NCI-H2107 (cell line): ENCODE measurements around the gene MBNL1.

Experiments used
- DNase-seq: peaks from one replicate; lab custom pipeline; 2025; lab: John Stamatoyannopoulos, UW

Gene MBNL1, protein sequence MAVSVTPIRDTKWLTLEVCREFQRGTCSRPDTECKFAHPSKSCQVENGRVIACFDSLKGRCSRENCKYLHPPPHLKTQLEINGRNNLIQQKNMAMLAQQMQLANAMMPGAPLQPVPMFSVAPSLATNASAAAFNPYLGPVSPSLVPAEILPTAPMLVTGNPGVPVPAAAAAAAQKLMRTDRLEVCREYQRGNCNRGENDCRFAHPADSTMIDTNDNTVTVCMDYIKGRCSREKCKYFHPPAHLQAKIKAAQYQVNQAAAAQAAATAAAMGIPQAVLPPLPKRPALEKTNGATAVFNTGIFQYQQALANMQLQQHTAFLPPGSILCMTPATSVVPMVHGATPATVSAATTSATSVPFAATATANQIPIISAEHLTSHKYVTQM

DNA sequence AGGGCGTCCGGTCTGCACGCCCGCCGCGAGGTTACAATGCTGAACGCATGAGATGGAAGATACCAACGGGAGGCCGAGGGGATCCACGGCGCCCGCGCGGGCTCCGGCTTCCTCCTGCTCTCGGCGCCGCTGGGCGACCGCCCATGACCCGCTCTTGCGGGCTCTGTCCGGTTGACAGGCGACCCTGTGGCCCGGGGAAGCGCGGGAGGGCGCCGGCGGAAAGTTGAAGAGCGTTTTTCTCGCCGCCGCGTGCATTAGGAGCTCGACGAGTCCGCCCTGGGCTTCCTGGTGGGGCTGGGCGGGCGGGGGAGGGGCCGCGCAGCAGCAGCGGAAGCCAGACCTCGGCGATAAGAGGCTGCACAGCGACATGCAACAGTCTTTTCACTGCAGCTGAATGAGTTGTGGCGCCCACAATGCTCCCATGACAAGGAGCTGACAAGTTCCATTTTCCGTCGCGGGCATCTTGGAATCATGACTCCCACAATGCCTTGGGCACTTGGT is at the start of gene MBNL1:
MBNL1 (plus strand) TSS at position 375 of the 501 bp plus-strand sequence. CDS start 31,265 bp downstream, outside the sequence.
- DNase-seq = peak; percentile 60

DNA sequence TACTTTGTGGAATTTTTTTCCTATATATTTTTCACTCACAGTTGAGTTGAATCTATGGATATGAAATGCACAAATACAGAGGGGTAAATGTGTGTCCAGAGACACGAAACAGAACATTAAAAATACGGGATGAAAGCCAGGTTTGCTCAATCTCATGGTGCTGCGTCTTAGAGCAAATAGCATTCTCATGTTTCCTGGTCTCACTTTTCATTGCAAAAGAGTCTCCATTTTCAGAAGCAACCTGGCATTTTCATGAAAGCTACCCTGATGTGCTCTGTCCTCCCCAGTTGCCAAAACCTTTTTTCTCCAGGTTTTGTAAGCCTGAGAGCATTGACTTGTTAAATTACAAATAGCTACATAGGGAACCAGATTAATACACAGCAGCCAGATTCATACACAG is 49.5 kb upstream of the MBNL1 start:
- DNase-seq = no peak

DNA sequence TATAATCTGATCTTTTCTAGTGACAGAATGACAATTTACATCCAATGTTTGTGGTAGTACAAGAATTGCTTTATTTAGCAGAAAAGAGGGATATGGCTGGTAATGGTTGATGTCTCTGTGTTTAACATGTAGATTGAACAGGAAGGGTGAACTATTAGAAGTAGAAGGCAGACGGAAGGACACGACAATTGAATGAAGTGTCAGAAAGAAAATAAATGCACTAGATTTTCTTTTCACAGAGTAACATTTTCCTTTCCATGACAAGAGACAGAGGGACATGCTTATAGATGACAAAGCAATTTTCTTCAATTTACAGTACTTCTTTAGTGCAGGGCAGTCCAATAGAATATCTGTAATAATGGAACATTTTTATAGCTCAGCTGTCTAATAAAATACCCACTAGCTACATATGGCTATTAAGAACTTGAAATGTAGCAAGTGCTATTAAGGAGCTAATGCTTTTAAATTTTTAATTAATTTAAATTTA is 48.9 kb upstream of the MBNL1 start:
- DNase-seq = no peak

DNA sequence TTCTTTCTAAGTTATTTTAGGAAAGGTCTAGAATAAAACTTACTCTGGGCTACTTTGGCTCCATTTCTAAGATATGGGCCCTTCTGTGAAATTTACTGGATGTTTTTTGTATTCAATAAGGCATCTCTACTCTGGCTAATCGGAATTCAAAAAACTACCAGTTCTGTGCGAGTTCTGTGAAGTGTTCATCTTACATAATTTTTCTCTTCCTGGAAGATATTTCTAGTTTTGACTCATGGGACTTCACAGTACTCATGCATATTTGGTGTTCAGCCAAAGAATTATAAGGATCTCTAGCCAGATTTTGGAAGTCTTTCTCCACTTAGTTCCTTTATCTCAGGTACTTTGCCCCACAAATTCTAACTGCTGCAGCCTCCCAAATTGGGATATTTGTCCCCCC is 46.4 kb upstream of the MBNL1 start:
- DNase-seq = no peak

DNA sequence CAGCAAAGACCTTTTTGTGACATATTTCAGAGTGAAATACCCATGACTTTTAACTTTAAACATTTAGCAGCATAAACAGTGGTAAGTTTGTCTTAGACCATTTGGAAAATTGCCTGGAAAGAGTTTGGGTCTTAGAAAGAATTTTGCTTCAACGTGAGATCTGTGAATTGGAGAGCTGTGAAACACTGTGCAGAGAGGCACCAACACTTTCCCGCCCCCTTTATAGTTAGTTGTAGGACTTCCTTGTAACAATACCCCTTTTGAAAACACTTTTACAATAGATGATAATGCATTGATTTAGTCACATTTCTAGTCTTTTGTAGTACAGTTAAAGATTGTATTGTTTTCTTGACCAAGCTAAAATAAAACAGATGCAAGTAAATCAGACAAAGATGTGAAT is 43.5 kb upstream of the MBNL1 start:
- no peak for DNase-seq

DNA sequence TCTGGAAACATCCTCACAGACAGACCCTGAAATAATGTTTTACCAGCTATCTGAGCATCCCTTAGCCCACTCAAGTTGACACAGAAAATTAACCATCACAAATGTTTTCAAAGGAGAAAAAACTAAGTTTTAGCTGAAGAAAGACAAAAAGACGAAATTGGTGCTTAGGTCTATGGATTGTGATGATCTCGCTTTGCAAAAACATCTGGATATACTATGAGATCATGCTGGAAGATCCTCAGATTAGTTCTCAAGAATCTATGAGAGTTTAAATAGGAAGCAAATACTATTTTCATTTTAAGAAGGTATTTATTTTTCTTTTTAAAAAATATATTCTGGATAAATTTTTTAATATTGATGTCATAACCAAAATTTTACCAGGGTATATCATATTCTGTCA is 42.6 kb upstream of the MBNL1 start:
- no peak for DNase-seq

DNA sequence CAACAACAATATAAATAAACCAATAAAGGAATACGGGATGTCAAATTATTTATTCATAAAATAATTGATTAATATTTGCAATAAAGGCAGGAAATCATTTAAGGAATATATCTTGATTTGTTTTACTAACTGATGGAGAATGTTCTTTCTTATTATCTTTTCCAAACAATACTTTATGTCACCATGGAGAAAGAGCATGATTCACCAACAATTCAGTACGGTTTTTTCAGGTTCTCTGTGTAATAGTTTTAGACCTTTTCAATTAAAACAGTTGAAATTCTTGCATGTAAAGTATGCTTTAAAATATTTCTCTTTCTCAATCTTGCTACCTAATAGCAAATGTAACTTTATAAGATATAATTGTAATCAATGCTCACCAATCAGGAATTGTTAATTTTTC is 41.7 kb upstream of the MBNL1 start:
- no peak for DNase-seq

DNA sequence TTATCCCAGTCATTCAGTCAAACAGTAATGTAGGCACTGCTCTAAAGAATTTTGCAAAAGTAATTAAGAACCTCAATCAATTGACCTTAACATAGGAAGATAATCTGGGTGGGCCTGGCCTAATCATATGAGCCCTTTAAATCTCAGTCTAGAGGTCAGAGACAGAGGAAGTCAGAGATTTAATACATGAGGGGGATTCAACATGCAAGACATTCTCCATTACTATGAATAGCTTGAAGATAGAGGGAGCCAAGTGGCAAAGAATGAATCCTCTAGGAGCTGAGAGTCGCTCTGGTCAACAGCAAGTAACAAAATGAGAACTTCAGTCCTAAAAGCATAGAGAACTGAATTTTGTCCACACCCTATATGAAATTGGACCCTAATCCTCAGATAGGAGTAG is 39.0 kb upstream of the MBNL1 start:
- DNase-seq = no peak

DNA sequence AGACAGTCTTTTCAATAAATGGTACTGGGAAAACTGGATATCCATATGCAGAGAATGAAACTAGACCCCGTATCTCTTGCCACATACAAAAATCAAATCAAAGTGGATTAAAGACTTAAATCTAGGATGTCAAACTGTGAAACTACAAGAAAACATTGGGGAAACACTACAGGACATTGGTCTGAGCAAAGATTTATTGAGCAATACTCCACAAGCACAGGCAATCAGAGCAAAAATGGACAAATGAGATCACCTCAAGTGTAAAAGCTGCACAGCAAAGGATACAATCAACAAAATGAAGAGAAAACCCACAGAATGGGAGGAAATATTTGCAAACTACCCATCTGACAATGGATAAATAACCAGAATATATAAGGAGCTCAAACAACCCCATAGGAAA is 38.4 kb upstream of the MBNL1 start:
- no peak for DNase-seq

DNA sequence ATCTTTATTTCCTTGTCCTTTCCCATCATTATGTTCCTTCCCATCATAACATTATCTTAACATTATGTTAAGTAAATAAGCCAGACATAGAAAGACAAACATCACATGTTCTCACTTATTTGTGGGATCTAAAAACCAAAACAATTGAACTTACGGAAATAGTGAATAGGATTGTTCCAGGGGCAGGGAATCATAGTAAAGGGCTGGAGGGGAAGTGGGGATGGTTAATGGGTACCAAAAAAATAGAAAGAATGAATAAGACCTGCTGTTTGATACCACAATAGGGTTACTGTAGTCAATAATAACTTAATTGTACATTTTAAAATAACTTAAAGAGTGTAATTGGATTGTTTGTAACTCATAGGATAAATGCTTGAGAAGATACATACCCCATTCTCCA is 36.7 kb upstream of the MBNL1 start:
- DNase-seq = no peak

DNA sequence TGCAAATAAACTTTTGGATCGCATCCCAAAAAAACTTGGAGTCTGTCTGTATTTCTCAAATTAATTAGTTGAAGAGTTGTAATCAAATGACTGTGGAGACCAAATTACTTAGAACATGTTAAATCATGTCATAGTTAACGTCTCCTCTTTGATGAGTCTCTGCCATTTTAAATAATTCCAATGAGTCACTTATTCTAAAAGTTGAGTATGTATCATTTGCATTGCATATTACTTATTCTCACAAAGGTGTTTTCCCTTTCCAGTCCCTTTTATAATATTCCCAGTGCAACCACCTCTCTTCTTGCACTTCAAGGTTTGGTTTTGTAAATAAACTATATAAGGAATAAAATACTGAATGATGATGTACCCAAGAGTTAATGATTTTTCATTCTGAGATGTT is 36.0 kb upstream of the MBNL1 start:
- DNase-seq = no peak

DNA sequence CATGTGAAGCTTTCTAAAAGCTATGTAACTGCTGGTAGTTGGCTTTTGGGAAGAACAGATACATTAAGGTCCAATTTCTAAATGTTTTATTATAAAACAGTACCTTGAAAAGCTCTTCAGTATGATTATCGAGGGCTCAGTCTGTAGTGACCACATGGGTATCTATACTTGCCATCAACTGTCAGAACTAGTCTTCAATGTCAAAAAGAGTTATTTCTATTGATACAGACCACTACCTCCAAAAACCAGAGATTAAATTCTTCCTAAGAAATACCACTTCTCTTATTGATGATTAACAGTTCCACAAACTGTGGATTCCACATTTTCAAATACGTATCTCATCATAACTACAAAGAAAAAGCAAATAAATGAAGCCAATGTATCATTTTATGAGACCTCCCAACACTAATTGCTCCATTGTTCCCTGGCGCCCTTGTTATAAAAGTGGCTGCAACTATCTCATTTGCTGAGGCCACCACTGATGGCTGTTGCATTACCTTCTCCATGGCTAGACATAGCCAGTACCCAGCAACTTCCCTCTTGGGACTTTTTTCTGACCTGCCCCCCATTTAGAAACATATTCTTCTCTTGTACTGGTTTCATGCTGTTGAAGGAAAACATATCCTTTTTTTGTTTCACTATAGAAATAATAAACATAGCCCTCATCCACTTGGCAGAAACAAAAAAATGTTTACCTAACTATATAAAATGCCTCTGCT is 33.9 kb upstream of the MBNL1 start:
- no peak for DNase-seq

DNA sequence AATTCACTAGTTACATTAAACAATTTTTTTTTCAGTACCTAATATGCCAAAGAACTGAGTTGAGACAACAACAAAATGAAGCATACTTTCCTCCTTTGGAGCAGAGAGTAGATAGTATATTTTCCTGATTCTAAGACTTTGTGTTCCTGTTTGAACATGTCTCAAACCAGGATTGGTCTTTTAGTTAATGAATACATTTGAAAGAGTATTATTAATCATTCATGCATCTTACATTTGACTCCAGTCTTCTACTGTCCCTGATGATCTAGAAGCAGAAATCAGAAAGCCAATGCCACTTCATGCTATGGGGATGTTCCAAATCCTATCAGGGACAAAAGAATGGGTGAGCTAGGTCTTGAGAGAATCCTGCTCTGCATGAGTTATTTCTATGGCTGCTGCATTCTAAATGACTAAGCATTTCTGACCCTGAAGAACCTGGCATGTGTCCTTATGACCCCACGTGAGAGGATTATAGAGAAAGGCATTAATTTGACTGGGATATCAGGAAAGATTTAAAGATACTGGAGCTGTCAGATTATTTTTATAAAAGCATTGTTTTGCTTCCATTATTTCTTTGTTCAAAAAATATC is 32.9 kb upstream of the MBNL1 start:
- DNase-seq = no peak

DNA sequence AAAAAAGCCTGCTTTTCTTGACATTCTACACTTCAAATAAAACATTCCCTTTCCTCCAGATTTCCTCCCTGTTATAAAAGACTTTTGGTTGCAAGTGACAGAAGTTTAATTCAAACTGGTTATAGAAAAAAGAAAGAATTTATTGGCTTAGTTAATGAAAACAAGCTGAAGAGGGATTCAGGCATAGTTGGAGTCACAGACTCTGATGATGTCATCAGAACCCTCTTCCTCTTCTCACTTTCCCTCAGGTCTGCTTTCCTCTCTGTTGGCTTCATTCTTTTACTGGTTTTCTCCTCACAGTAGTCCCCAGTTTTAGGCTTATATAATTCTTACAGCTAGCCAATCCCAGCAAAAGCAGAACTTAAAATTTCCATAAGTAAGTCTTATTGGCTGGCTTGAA is 32.0 kb upstream of the MBNL1 start:
- DNase-seq = no peak

DNA sequence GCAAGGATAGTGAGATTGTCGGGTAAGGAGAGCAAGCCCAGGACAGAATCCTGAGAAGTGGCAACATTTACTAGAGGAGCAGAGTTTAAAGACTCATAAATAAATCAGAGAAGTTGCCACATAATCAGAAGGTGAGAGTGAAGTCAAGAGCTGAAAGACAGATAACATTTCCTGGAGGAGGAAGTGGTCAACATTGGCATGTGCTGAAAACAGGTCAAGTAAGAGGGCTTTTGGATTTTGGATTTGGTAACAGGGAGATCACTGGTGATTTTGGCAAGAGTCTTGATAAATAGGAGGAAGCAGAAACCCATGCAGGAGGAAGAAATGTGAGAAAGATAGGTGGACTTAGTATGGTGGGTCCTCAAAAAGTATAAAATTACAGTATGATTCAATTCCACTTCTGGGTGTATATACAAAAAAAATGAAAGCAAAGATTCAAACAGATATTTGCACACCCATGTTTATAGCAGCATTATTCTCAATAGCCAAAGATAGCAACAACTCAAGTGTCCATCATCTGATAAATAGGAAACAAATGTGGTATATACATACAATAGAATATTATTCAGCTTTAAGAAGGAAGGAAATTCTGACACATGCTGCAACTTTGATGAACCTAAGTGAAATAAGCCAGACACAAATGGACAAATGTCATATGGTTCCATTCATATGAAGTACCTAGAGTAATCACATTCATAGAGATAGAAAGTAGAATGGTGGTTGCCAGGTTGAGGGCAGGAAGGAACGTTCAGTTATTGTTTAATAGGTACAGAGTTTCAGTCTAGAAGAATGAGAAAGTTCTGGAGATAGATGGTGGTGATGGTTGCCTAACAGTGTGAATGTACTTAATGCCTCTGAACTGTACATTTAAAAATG is 27.3 kb upstream of the MBNL1 start:
- no peak for DNase-seq

DNA sequence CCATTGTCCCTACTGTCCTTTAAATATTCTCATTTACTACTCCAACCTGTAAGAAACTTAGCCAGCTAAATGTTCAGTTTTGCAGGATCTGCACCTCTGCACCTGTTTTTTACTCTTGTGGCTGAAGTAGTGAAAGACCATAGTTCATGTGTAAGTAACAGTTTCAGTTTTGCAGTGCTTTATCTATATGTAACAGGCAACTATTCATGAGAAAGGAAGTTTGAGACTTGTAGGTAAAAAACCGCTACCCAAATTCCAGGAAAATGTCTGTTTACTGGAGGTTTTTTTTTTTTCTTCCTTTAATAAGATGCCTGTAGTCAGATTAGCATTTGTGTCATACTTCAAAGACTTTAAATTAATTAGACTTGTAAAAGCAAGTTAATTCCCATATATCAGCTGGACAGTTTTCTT is 25.4 kb upstream of the MBNL1 start:
- no peak for DNase-seq

DNA sequence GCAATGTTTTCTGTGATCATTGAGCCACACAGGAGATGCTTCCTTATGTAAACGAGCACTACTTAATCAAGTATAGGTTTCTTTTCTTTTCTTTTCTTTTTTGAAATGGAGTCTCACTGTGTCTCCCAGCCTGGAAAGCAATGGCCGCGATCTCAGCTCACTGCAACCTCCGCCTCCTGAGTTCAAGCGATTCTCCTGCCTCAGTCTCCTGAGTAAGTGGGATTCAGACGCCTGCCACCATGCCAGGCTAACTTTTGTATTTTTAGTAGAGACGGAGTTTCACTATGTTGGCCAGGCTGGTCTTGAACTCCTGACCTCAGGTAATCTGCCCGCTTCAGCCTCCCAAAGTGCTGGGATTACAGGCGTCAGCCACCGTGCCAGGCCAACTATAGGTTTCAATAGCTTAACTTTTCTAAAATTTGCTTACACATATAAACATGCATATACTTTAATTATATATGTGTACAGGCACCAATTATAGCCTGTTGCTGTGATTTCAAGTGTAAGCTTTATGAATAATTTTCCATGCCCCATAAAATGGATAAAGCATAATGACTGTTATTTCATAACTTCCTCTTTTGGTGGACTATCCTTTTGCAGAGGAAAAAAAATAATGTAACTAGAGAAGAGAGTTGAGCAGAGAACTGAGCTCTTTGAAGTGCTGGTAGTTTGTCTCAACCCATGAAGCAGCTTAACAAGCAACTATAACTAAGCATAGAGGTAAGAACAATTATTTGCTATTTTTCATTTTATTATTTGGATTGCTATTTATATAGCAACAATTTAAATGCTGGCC is 24.8 kb upstream of the MBNL1 start:
- no peak for DNase-seq

DNA sequence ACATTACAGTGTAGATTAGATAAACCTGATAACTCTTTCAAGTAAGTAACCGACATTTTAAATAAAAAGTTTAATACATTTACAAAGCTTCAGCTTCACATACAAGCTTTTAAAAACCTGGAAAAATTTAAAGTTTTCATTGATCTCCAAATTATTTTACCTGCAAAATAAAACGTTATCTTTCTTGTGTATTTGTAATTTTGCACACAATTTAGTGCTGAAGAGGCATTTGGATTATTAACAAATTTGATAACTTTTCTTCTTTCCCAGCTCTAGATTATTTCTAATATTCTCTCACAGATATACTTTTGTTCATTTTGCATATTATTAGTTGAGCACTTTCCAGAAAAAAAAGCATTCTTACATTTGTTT is 24.2 kb upstream of the MBNL1 start:
- no peak for DNase-seq

DNA sequence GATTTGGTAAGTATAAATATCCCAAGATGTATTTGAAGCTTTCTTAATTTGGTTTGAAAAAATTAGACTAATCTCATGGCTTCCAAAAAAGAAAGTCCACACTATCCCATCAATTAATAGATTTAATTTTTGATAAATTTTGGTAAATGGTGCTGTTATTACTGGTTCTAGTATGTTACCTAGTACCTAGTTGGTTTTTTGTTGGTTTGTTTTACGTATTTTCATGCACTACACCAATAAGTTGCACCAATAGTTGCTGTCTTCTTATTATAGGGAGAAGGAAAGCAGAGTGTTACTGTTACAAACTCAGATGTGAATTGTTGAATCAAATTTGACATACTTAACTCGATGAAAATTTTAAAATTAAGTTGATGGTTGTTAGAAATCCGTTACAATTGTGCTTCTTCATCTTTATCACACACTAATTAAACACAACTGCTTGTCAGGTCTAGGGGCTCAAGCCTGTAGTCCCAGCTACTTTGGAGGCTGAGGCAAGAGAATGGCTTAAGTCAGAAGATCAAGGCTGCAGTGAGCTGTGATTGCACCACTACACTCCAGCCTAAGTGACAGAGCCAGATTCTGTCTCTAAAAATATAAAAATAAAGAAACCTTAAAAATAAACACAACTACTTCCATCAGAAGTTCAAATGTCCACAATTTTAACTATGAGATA is 23.1 kb upstream of the MBNL1 start:
- no peak for DNase-seq

DNA sequence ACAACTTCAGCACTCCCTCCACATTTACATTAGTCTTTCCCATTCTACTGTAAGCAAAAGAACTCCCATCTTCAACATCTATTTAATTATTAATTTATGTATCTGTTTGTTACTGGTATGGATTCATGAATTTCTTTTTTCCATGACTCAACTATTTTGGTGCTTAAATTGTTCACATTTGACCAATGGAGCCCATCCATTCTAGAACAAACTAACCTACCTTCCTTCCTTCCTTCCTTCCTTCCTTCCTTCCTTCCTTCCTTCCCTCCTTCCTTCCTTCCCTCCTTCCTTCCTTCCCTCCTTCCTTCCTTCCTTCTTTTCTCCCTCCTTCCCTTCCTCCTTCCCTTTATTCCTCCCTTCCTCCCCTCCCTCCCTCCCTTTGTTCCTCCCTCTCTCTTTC is 16.8 kb upstream of the MBNL1 start:
- no peak for DNase-seq

DNA sequence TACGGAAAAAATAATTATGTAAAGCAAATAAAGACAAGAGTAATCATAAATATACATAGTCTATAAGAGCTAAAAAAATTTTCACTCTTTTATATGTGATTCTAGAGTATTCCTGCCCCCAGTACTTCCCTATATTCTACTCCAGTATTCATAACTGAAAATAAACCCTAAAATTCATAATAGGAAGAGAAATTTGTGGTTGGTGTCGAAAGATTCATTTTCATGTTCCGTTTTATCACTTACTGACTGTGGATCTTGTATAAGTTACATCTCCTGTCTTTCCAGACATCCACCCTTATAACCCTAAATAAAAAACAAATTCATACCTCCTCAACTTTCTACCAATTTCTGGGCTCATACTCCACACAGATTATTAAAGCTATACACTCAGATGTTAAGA is 16.0 kb upstream of the MBNL1 start:
- DNase-seq = no peak
